Activated CD8-positive, alpha-beta T cell treated with anti-CD3 and anti-CD28 coated beads for 36 hours (primary cell): ENCODE measurements around the gene SFT2D2. TPM values are rescaled to one million over a fixed set of nuclear protein-coding genes. Genes with fewer than 3 reads are reported as not detected.

Experiments used
- ATAC-seq: fragments of 200-7000 bp; cut with Tn5 transposase; one replicate; pipeline ENCODE4 v1.10.0; 2021; ENCODE audit warnings: mild to moderate bottlenecking, moderate library complexity
- CTCF ChIA-PET: fragments of 350-600 bp; sonication (Branson Sonifier 250); formaldehyde crosslinking; loops from one replicate; lab custom pipeline; 2021; ENCODE audit warnings: antibody characterized with exemption; lab: Charles Lee
- POLR2A ChIA-PET: fragments of 350-600 bp; sonication (Branson Sonifier 250); formaldehyde crosslinking; loops from one replicate; lab custom pipeline; 2021; ENCODE audit warnings: antibody characterized with exemption; lab: Charles Lee
- DNase-seq: peaks from one replicate; pipeline ENCODE4 v3.0.0-alpha.2; 2020
- H3K27ac Mint-ChIP-seq: one replicate; pipeline ENCODE4 v1.8.0; 2021; ENCODE audit warnings: mild to moderate bottlenecking, mixed read lengths
- H3K27me3 Mint-ChIP-seq: one replicate; pipeline ENCODE4 v1.8.0; 2021; ENCODE audit warnings: mixed read lengths
- H3K36me3 Mint-ChIP-seq: one replicate; pipeline ENCODE4 v1.8.0; 2021; ENCODE audit warnings: low read depth, mixed read lengths
- H3K4me1 Mint-ChIP-seq: one replicate; pipeline ENCODE4 v1.8.0; 2021; ENCODE audit warnings: low read depth, mixed read lengths
- H3K4me3 Mint-ChIP-seq: one replicate; pipeline ENCODE4 v1.8.0; 2021; ENCODE audit warnings: mild to moderate bottlenecking, moderate library complexity, mixed read lengths
- H3K9me3 Mint-ChIP-seq: one replicate; pipeline ENCODE4 v1.8.0; 2021; ENCODE audit warnings: mixed read lengths
- intact Hi-C: fragments of 100-400 bp; cut with micrococcal nuclease; formaldehyde crosslinking; loops from one replicate; pipeline ENCODE4 v1.10.0; 2022
- total RNA-seq, 2 experiments: library from RNA; stranded (reverse); gene quantifications; one replicate each; pipeline ENCODE4 v1.2.3, GENCODE V29; 2021
- TF ChIP-seq, protein P1 (sequence below): fragments of 200-600 bp; IDR thresholded peaks from one replicate; pipeline ENCODE4 v1.8.0; 2022; ENCODE audit warnings: antibody characterized with exemption, mild to moderate bottlenecking

The SFT2D2 gene
- total RNA-seq, 2 experiments from 2014 or later = 30.8 to 31.4 TPM

DNA sequence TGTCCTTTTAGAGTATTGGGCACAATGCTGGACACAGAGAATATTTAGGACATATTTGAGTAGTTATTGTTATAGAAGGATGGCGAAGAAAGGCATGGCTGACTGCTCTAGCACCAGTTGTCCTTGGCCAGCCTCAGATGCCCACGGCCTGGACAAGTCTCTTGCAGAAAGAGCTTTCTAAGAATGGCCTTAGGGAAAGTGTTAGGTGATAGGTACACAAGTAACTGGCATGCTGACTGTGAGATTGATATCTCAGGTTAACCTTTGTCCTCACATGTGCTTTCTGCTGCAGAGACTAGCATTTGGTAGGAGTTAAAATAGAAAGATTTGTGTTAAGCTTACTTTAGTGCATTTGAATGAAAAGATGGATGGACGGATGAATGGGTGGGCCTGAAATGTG is 10.1 kb downstream of the SFT2D2 start:
- Mint-ChIP-seq H3K4me1 (peaks cover 46% of the 10 kb centered on the region), H3K27me3 (no peaks in the 10 kb centered on the region), H3K9me3 (no peaks in the 10 kb centered on the region), H3K4me3 (no peak overlapping the region), H3K36me3 (peaks cover 64% of the 10 kb centered on the region), H3K27ac (no peak overlapping the region)
- ATAC-seq = no peak
- intact Hi-C loops = no loop called here
- TF ChIP-seq, protein P1, sequence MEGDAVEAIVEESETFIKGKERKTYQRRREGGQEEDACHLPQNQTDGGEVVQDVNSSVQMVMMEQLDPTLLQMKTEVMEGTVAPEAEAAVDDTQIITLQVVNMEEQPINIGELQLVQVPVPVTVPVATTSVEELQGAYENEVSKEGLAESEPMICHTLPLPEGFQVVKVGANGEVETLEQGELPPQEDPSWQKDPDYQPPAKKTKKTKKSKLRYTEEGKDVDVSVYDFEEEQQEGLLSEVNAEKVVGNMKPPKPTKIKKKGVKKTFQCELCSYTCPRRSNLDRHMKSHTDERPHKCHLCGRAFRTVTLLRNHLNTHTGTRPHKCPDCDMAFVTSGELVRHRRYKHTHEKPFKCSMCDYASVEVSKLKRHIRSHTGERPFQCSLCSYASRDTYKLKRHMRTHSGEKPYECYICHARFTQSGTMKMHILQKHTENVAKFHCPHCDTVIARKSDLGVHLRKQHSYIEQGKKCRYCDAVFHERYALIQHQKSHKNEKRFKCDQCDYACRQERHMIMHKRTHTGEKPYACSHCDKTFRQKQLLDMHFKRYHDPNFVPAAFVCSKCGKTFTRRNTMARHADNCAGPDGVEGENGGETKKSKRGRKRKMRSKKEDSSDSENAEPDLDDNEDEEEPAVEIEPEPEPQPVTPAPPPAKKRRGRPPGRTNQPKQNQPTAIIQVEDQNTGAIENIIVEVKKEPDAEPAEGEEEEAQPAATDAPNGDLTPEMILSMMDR = no peak
- DNase-seq = no peak
- POLR2A ChIA-PET = interaction anchor here (0.5 to 2.6 kb wide), 4 partner anchors 10 to 749 kb away, joined by 3 to 23 read pairs (median 3); partner anchors contain the start of gene SFT2D2
- CTCF ChIA-PET = interaction anchor here (0.5 to 2.5 kb wide), 24 partner anchors 10 to 201 kb away, joined by 3 to 31 read pairs (median 4); partner anchors contain the start of gene SFT2D2

DNA sequence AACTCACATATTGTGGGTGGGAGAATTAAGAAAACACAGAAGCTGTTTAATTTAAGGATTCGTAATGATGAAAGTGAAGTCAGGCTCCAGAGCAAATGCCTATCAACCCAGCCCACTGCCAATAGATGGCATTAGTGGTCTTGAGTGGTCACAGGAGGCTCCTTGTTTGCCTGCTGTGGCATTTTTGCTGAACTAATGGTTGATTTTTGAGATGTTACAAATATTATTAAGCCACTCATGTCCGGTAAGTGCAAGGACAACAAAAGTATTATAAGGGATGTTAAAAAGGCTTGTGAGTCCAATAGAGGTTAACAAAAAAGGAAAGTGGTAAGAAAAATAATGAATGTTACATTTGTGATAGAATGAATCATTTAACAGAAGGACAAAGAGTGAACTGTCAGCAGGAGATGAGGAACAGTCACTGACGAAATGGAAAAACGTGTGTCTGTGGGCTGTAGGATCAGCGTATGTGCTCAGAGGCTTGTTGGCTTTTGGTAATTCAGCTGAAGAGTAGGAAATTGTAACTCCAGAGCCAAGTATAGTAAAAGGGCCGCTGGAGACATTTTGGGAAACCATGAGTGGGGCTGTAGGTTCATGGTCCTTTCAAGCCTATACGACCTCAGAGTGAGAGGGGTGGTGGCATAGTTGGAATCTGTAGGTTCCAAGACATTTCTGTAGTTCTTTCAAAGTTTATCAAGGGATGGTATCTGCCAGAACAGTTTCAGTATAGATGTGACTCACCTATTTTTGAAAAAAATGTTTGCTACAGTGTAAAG is 11.2 kb downstream of the SFT2D2 start:
- no peaks in the 10 kb centered on the region for H3K27me3 Mint-ChIP-seq
- intact Hi-C loops = no loop called here
- POLR2A ChIA-PET = interaction anchor here (5.6 kb wide), 1 partner anchor 11 kb away, joined by 27 read pairs; the partner anchor contains the start of gene SFT2D2
- no peaks in the 10 kb centered on the region for H3K9me3 Mint-ChIP-seq
- peaks cover 68% of the 10 kb centered on the region for H3K36me3 Mint-ChIP-seq
- H3K4me3 Mint-ChIP-seq = no peak overlapping the region
- H3K4me1 Mint-ChIP-seq = peaks cover 42% of the 10 kb centered on the region
- peak; percentile 43 for DNase-seq
- CTCF ChIA-PET = interaction anchor here (1.0 kb wide), 4 partner anchors 19 to 153 kb away, joined by 3 to 4 read pairs (median 3); no protein-coding TSS in a partner anchor
- TF ChIP-seq, protein P1 = no peak
- peak; percentile 75 for ATAC-seq
- peak overlapping the region; percentile 77 for H3K27ac Mint-ChIP-seq

DNA sequence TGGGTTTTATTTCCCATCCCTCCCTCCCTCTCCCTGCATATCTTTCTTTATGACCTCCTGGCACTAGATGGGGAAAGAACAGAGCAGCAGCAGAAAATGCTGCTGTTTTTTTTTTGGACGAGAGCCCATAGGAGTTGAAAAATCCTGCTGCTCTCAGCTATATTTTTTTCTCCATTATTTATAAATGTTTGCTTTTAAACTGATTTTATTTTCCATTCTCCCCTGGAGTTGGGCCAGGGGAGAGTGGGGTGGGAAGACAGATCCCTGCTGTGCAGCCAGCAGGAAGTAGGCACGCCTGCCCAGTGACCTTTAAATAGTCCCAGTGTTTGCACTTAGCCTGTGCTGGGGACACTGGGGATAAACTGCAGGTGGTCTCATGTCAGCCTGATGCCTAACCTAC is 17.4 kb downstream of the SFT2D2 start:
- TF ChIP-seq, protein P1 = no peak
- no peaks in the 10 kb centered on the region for H3K27me3 Mint-ChIP-seq
- H3K9me3 Mint-ChIP-seq = no peaks in the 10 kb centered on the region
- H3K27ac Mint-ChIP-seq = no peak overlapping the region
- POLR2A ChIA-PET = no interaction called here
- H3K36me3 Mint-ChIP-seq = peaks cover 66% of the 10 kb centered on the region
- no peak overlapping the region for H3K4me3 Mint-ChIP-seq
- intact Hi-C loops = no loop called here
- ATAC-seq = no peak
- H3K4me1 Mint-ChIP-seq = peaks cover 29% of the 10 kb centered on the region
- no peak for DNase-seq
- CTCF ChIA-PET = interaction anchor here (1.1 kb wide), 1 partner anchor 160 kb away, joined by 3 read pairs; no protein-coding TSS in a partner anchor

DNA sequence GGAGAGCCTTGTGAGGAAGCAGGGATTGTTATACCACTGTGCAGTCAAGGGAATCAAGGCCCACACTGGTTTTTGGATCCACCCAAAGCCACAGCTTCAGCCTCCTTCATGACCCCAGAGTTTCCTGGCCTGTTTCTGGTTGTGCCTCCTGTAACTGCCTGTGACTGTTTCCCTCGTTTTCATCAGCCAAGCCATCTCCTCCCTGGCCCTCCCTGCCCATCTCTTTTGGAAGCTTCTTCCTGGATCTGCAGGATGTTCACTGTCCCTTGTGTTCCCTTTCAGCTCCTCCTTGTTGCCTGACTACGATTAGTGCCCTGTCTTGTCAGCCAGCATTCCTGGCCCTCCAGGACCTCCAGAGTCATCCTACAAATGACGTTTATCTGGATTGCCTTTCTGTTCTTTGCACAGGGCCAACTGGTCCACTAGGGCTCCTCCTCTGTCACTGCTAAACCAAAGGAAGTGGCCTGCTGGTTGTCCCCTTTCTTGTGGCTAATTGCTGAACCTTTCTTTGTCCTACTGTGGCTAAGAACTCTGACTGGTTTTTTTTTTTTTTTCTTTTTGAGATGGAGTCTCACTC is 17.9 kb downstream of the SFT2D2 start:
- Mint-ChIP-seq H3K36me3 (peaks cover 70% of the 10 kb centered on the region), H3K27me3 (no peaks in the 10 kb centered on the region), H3K4me3 (no peak overlapping the region), H3K27ac (no peak overlapping the region), H3K9me3 (no peaks in the 10 kb centered on the region), H3K4me1 (peaks cover 30% of the 10 kb centered on the region)
- DNase-seq (peak; percentile 21), ATAC-seq (peak; percentile 49)
- ChIA-PET POLR2A (no interaction called here), CTCF (interaction anchor here (1.1 kb wide), 1 partner anchor 161 kb away, joined by 3 read pairs; no protein-coding TSS in a partner anchor)
- TF ChIP-seq, protein P1 = no peak
- intact Hi-C loops = no loop called here
